Suppressor macrophage treated with lipopolysaccharide for 1 hour (primary cell): ENCODE measurements around the gene DTX3.
A peak's percentile ranks its signal among the peaks of the same experiment; 100 is the strongest.
"Not testable (repeated sequence)": the region's sequence is repeated elsewhere in the genome, so short reads cannot be mapped to it uniquely, and the experiment has no call there.

Experiments
- DNase-seq, 3 donors: peaks; one replicate each; pipeline ENCODE4 v3.0.0-alpha.2; 2020 to 2022

Gene DTX3

DNA sequence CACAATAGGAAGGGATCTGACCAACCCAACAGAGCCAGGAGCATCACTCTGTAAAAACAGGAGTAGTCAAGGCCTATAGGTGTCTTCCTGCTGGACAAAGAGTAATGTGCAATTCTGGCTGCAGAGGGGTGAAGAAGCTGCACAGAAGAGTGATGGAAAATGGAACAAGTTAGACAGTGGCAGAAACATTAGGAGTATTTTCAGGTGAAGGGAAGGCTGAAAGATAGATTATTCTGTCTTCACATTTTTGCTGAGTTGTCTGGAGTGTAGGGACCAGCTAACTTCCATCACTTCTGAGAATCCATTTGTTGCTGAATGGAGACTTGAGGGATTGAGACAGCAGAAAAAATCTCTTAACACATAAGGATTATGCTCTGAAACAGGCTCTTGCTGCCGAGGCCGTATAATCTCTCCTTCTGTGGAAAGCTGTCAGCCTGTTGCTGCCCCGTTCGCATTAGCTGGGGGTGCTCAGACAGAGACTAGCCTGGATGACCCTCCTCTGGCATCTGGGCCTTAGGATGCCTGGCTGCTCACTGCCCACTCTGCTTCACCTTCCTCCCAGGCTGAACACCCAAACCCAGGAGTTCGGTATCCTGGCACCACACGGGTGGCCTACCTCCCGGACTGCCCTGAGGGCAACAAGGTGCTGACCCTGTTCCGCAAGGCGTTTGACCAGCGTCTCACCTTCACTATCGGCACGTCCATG, 3.5 kb downstream of the DTX3 start:
- no peak for DNase-seq

DNA sequence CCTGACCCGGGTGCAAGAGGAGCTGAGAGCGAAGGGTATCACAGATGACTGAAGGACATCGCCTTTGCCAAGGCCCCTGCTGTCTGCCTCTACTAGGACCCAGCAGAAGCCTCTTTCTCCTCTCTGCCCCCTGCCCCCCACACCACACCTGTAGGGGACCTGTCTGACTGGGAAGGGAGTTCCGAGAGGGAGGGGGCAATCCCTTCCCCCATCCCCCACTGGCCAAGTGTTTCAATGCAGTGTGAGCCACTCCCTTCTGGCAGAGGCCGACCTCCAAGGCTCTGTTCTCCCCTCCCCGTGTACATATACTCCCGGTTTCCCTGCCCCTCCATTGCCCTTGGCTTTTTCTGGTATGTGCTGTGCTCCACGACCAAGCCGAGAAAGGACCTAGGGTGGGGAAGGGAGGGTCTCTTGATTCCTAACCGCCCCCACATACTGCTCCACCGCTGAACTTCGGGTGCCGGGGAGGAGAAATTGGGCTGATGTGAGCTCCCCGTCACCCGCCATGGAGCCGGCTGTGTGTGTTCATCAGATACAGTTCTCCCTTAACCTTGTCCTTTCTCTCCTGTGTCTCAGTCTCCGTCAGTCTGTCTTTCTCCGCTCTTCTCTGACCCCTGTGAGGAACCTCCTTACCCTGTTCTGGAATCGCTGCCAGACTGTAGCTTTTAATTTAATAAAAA, 4.6 kb downstream of the DTX3 start:
- DNase-seq = no peak

DNA sequence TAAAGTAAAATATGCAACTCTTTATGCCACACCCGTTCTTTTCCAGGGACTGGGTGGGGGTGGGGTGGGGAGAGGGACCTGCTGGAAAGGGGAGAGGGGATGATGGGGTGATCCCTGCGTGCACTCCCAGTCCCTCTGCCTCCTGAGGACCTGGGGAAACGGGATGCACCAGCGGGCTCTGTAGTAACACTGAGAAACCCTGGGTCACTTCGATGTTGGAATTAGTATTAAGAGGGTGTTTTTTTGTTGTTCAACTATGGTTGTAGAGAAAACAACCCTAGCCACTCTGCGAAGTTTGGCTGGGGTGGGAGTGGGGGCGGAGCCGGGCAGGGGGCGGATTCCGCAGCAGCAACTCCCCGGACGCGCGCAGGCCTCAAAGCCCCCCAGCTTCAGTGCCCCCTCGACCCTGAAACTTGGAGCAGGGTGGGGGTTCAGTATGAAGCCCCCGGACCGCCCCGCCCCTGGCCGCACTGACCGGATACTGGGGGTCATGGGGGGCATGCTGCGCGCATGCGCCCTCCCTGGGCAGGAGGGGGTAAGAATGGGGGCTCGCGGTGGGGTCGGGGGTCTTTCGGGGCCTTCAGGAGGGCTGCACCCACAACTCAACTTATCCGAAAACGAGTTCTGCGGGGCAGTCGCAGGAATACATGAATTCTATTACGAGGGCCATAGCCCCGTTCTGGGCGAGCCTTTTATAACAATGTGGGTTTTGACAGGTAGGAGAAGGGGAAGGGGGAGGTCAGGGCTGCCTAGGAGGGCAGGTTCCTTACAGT, 5.3 kb downstream of the DTX3 start:
- DNase-seq = no peak

DNA sequence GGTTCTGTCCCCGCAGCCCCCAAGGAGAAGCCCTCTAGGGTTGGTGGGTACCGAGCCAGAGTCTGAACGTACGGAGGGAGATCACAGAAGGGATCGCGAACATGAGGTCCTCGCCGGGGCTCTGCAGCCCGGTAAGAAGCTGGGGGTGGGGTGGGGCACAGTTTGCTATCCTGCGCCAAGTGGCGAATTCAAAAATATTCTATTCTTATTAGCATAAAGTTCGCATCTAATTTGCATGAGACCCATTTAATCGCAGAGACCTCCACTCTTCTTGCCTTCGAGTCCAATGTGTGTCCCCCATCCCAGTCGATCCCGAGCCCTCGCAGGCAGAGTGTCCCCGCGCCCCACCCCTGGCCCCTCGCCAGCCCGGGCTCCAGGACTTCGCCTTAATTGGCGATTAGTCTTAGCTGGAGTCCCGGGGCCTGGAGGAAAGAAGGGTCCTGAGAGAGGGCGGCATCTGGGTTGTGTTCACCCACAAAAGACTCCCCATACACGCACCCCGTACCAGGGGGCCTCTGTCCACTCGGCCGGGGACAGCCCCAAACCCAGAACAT, 6.0 kb downstream of the DTX3 start:
- no peak for DNase-seq

DNA sequence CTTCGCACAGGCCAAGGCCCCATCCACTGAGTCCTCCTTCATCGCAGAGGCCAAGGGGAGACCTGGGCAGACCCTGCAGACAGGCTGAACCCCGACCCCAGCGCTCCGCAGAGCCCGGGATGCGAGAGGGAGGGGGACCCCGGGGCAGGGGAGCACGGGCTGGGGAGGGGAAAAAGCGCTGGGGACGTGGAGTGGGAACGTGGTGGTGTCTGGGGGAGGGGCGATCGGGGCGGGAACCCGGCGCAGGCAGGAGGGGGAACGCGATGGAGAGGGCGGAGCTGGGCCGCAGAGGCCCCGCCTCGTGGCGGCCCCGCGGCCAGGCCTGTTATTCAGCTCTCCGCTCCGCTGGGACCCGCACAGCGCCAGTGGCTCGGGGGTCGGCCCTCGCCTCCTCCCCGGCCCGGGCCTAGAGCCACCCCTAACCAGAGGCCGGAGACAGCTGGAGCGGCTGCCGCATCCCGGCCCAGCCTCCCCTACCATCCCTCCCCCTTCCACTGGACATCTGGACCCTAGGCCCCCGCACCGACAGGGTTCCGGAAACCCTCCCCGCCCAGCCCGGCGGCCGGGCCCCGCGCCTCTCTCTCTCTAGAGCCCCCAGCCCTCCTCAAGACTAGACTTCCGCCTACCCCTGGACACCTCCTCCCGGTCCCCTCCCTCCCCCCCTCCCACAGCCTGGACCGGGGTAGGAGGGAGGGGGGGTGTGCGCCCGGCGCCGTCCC, 6.6 kb downstream of the DTX3 start, which contains the start of gene ARHGEF25:
Gene ARHGEF25, plus strand, starts transcription at position 328 of the 719 bp plus-strand sequence. CDS start 460 bp downstream, outside the sequence.
- DNase-seq = peak in 1 of 3 donors; percentile 35

DNA sequence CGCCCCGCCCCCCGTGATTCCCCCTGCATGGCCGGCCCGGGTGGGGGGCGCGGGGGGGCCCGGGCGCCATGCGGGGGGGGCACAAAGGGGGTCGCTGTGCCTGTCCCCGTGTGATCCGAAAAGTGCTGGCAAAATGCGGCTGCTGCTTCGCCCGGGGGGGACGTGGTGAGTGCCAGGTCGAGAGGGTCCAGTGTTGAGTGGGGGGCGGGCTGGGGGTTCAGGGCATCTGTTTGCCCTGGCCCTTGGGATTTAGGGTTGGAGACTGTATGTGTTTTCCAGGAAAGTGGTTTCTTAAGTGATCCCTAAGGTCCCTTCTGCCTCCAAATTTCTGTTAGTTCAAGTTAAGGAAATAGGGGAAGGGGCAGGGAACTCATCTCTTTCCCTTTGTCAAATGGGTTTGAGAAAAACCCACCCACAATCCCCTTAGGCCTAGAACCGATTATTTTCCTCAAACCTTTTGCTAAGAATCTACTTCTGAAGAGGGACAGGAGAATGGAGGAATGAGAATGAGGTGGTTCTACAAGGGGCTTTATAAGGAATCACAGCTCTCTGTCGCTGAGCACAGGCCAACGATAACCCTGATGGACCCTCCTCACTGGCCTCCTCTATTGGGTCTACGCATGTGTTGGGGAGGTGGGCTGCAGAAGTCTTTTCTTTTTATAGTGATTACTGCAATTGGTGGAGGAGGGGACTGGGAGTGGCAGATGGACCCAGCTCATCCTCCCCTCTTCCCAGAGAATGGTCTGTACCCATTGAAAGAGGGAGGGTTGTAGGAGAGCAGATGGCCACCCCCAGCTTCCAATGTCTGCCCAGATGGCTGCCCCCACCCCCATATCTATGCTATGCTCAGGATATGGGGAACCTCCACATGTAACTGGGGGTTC, 7.4 kb downstream of the DTX3 start:
- no peak for DNase-seq

DNA sequence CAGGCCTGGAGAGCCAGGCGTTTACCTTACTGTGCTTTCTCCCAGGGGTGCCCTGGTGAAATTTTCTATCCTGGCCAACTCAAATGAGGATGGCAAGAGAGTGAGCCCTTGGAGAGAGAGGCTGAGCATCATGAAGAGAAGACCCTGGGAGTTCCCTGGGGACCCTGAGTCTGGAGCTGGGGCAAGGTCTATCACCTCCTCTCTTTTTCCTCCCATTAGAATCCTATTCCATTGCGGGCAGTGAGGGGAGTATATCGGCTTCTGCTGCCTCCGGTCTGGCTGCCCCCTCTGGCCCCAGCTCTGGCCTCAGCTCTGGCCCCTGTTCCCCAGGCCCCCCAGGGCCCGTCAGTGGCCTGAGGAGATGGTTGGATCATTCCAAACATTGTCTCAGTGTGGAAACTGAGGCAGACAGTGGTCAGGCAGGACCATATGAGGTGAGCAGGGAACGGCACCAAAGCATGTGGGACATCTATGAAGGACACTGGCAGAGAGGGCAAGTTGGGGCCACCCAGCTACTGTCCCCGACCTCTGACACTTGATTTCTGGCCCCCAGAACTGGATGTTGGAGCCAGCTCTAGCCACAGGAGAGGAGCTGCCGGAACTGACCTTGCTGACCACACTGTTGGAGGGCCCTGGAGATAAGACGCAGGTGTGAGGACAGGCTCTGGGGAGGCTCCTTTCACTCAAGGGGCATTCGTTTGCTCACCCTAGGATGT, 8.2 kb downstream of the DTX3 start:
- no peak for DNase-seq

DNA sequence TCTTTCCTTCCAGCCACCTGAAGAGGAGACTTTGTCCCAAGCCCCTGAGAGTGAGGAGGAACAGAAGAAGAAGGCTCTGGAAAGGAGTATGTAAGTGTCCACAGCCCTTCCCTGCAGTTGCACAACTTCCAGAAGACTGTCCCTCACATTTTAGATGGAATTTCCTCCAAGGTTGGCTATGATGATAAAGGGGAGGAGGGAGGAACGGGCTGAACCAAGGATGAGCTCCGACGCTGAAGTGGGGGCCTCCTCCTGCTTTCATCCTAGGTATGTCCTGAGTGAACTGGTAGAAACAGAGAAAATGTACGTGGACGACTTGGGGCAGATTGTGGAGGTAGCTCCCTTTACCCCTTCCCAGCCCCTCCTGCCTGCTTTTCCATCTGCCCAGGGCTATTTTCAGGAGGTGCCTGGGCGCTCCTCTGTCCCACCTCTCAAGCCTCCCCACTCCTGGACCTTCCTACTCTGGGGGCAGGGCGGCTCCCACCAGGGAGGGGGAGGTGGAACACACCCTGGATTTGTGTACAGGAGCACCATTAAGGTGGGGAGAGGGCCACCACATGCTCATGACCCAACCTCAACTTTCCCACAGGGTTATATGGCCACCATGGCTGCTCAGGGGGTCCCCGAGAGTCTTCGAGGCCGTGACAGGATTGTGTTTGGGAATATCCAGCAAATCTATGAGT, 8.9 kb downstream of the DTX3 start:
- no peak for DNase-seq

DNA sequence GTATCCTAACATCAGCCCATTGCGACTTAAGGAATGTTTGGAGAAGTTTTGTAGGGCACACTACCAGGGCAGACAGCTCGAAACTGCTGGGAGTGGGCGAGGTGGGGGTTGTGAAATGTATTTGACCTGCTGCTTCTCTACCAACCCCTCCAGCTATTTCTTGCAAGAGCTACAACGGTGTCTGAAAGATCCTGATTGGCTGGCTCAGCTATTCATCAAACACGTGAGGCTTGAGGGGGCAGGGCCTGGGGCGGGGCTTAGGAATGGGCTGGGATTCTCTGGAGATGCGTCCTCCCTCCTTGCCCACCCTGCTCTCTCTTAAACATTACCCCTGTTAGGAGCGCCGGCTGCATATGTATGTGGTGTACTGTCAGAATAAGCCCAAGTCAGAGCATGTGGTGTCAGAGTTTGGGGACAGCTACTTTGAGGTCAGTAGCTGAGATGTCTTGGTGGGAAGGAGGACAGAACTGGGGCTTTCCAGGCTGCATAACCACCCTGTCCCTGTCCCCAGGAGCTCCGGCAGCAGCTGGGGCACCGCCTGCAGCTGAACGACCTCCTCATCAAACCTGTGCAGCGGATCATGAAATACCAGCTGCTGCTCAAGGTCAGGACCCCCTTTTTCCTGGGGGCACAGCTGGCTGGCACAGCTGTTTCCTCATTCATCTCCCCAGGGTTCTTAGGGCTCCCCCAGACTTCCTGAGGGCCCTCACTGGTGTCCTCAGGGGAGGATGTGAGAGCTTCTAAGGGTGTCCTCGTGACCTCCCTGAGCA, 9.7 kb downstream of the DTX3 start:
- peak in 2 of 3 donors; percentile 38 to 42 for DNase-seq

DNA sequence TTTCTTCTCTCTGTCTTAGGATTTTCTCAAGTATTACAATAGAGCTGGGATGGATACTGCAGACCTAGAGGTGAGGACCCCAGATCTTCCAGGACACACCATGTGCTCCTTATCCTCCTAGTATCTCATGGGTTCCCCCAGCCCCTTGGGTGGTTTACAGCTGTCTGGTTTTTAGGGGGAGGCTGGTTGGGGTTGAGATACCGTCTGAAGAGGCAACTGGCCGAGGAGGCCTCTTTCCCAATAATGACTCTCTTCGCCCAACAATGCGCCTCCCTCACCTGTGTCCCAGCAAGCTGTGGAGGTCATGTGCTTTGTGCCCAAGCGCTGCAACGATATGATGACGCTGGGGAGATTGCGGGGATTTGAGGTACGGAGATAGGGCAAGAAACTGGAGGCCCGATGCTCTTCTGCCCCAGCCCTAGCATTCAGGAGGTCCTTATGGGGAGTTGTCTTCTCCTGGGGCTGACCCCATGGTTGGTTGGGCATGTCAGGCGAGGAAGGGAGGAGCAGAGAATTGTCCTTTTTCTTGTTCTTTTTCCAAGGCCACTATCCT, 10.4 kb downstream of the DTX3 start:
- DNase-seq = no peak

DNA sequence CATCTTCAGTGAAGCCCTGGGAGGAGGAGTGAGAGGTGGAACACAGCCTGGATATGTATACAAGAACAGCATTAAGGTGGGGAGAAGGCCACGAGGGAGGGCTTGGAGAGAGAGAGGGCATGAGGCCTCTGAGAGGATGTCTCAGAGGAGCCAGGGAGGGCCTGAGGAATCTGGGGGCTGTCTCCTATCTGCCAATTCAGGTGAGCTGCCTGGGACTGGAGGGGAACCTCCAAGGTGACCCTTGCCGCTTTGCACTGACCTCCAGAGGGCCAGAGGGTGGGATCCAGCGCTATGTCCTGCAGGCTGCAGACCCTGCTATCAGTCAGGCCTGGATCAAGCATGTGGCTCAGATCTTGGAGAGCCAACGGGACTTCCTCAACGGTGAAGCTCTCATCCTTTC, 11.0 kb downstream of the DTX3 start:
- DNase-seq = no peak

DNA sequence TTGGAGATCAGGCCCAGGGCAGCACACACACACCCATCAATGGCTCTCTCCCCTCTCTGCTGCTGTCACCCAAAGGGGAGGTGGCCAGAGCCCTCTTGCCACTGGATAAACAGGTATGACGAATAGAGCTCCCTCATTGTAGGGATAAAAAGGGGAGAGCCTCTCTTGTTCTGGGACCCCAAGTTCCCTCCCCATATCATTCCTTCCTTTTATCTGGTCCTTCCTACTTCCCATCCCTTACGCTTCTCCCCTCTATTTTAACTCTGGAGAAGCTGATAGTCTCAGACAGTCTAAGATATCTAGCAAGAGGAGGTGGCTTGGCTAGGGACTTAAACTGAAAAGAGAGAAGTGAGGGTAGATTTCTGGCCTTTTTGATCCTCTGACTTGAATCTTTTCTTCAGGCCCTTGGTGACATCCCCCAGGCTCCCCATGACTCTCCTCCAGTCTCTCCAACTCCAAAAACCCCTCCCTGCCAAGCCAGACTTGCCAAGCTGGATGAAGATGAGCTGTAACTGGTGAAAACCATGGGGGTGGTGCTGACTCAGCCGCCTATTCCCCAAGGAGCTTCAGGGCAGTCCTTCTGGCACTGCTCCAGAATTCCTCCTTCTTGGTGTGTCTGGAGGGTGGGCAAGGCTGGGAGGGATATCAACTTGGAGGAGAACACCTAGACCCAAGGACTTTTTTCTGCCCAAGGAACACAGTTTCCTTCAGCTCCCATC, 11.9 kb downstream of the DTX3 start:
- peak in 2 of 3 donors; percentile 33 to 49 for DNase-seq

DNA sequence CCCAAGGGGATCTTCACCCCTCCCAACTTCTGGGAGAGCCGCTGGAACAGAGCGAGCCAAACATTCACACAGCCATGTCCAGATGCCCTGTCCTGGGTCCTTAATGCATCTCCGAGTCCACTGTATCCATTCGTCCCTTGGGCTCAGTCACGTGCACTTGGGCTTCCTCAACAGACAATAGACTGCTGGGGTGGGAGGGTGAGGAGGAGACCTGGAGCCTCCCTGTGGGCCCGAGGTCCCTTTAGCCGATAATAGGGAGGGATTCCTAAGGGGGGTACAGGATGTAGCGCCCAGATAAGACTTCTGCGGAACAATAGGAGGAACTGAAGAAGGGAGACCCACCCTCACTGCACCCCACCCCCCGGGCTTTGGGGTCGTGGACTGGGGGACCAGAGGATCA, 13.3 kb downstream of the DTX3 start:
- DNase-seq = no peak

DNA sequence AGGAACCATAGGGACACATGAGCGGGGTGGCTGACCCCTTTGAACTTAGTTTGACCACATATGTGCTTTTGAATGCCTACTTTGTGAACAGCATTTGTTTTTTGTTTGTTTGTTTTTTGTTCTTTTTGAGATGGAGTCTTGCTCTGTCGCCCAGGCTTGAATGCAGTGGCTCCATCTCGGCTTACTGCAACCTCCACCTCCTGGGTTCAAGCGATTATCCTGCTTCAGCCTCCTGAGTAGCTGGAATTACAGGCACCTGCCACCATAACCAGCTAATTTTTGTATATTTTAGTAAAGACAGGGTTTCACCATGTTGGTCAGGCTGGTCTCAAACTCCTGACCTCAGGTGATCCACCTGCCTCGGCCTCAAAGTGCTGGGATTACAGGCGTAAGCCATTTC, 13.8 kb downstream of the DTX3 start:
- DNase-seq = not testable (repeated sequence)

DNA sequence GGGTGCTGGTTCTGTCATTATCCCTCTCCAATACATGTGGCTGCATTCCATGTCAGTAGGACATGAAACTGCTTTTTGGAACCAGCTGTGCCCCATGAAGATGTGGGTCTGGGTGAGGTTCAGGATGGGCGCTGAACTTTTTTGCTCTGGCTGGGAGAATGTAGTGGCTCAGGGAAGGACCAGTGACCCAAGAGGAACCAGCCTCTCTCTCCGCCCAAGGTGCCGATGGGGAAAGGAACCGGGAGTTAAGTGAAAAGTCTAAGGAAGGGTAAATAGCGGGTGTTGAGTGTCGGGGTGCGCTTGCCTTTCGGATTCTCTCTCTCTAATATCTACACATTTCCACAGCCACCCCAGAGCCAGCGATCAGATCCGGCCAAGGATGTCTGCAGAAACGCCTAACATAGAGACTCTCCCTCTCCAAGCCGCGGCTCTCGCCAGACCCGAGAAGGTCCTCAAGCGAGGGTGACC, 14.4 kb downstream of the DTX3 start:
- DNase-seq = no peak

DNA sequence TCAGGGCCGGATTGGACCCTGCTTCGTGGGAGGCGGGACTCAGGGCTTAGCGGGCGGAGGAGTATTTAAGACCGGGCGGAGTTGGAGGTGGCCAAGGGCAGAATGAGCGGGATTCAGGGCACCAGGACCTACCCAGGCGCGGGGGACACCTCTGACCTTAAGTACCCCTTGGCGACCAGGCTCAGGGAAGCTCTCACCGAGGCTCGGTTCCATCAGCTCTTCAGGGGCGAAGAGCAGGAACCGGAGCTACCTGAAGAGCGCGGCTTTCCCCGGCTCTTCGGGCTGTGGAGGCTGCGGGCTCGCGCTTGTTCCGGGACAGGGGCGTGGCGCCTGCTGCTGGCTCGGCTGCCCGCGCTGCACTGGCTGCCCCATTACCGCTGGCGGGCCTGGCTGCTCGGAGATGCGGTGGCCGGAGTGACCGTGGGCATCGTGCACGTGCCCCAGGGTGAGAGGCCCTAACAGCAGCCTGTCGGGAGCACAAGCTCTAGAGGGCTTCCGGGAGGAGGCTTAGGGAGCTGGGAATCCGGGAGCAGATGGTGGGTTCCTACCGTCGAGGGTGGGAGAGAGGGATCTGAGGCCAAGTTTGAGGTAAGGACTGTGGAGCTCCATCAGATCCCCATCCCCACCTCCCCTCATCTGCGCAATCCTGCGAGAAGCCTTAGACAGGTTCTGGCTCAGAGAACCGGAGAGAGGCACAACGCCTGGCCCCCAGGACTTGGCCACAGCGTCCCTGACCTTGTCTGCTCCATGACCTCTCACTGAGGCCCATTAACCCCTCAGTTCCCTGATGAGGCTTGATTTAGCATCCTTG, 15.0 kb downstream of the DTX3 start:
- peak in 1 of 3 donors; percentile 47 for DNase-seq

DNA sequence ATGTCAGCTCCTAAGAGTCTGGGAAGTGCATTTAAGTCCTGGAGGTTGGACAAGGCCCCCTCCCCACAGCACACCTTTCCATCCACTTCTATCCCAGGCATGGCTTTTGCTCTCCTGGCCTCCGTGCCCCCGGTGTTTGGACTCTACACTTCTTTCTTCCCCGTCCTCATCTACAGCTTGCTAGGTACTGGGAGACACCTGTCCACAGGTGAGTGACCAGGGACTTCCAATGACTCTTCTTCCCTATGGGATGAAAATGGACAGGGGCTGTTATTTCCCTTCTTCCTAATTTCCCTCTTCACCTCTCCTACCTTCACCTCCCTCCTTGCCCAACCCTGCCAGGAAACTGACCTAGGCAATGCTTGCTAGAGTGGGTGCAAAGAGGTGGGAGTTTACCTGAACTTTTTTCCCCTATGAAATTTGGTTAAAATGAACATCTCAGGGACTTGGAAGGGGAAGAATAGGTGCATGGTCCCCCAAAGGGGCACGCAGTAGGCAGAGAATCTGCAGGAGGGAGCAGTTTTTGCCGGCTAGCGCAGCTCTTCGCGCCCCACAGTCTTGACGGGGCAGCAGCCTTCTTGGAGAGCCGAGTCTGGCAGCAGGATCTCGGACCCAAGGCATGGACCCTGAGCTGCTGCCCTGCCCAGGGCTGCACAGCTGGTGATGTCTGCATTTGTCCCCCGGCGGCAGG, 15.8 kb downstream of the DTX3 start:
- no peak for DNase-seq
